Measurements from ENCODE around the gene STXBP4. TPM values are rescaled to one million over a fixed set of nuclear protein-coding genes. Genes with fewer than 3 reads are reported as not detected.

The STXBP4 gene
- total and polyA plus RNA-seq, 2 experiments from 2014 or later, result 25.0 to 52.1 TPM

DNA sequence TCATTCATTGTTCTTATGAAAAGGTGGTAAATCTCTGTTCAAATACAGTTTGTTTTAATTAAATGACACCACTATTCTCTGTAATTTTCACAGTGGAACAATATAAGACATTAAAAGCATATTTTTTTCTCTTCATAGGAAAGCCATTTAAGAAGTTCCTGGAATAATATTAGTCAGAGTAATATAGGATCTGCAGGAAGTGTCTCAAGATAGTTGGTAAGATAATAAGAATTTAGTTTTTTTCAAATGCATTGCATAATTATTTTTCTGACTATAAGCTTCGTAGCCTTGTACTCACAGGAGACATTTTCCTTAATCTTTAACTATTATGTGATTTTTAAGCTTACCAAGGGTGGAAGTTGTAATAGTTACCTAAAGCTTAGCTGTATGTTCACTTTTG lies 16.9 kb downstream of the STXBP4 start:
- 0 out of 3 replicates have a peak, but pooled peaks cover 2% of the 10 kb centered on the region for H3K4me1 Mint-ChIP-seq
- Histone ChIP-seq H3K79me2 (replicated peaks; ENCODE audit: insufficient read depth) (peaks cover 37% of the 10 kb centered on the region), H3K4me2 (no peak overlapping the region), H2AFZ (no peak overlapping the region), H3K27me3 (ENCODE audit: insufficient read depth) (no peaks in the 10 kb centered on the region), H3K9me2 (ENCODE audit: insufficient read depth) (no peaks in the 10 kb centered on the region), H3K36me3 (ENCODE audit: insufficient read depth) (no peaks in the 10 kb centered on the region; the same call in 1 of the 2 replicates), H3K4me3 (no peak overlapping the region), H3K27ac (ENCODE audit: low read depth) (no peak overlapping the region), H3K4me1 (ENCODE audit: insufficient read depth) (no peaks in the 10 kb centered on the region), H4K20me1 (replicated peaks; ENCODE audit: insufficient read depth) (no peaks in the 10 kb centered on the region), H3F3A (replicated peaks; ENCODE audit: low read depth) (no peaks in the 10 kb centered on the region)
- H3K27ac Mint-ChIP-seq, result no peak overlapping the region
- H3K27me3 Mint-ChIP-seq (ENCODE audit: insufficient read depth, low read depth, poor library complexity), result no peaks in the 10 kb centered on the region
- ATAC-seq (no peak), DNase-seq (ENCODE audit: low spot score) (no peak)
- peaks cover 5% of the 10 kb centered on the region; the same call in 2 of the 3 replicates for H3K36me3 Mint-ChIP-seq (ENCODE audit: low read depth)
- H3K4me3 Mint-ChIP-seq, result no peak overlapping the region
- H3K9me3 Mint-ChIP-seq, result peaks cover 5% of the 10 kb centered on the region; the same call in 2 of the 3 replicates
- TF ChIP-seq ZNF114 (CRISPR knock-in tag; IDR thresholded peaks at IDR 0.05), result no peak
- no peak for TF ChIP-seq EZH2phosphoT487 (IDR thresholded peaks at IDR 0.05; ENCODE audit: unreplicated experiment)
- TF ChIP-seq, protein P1, sequence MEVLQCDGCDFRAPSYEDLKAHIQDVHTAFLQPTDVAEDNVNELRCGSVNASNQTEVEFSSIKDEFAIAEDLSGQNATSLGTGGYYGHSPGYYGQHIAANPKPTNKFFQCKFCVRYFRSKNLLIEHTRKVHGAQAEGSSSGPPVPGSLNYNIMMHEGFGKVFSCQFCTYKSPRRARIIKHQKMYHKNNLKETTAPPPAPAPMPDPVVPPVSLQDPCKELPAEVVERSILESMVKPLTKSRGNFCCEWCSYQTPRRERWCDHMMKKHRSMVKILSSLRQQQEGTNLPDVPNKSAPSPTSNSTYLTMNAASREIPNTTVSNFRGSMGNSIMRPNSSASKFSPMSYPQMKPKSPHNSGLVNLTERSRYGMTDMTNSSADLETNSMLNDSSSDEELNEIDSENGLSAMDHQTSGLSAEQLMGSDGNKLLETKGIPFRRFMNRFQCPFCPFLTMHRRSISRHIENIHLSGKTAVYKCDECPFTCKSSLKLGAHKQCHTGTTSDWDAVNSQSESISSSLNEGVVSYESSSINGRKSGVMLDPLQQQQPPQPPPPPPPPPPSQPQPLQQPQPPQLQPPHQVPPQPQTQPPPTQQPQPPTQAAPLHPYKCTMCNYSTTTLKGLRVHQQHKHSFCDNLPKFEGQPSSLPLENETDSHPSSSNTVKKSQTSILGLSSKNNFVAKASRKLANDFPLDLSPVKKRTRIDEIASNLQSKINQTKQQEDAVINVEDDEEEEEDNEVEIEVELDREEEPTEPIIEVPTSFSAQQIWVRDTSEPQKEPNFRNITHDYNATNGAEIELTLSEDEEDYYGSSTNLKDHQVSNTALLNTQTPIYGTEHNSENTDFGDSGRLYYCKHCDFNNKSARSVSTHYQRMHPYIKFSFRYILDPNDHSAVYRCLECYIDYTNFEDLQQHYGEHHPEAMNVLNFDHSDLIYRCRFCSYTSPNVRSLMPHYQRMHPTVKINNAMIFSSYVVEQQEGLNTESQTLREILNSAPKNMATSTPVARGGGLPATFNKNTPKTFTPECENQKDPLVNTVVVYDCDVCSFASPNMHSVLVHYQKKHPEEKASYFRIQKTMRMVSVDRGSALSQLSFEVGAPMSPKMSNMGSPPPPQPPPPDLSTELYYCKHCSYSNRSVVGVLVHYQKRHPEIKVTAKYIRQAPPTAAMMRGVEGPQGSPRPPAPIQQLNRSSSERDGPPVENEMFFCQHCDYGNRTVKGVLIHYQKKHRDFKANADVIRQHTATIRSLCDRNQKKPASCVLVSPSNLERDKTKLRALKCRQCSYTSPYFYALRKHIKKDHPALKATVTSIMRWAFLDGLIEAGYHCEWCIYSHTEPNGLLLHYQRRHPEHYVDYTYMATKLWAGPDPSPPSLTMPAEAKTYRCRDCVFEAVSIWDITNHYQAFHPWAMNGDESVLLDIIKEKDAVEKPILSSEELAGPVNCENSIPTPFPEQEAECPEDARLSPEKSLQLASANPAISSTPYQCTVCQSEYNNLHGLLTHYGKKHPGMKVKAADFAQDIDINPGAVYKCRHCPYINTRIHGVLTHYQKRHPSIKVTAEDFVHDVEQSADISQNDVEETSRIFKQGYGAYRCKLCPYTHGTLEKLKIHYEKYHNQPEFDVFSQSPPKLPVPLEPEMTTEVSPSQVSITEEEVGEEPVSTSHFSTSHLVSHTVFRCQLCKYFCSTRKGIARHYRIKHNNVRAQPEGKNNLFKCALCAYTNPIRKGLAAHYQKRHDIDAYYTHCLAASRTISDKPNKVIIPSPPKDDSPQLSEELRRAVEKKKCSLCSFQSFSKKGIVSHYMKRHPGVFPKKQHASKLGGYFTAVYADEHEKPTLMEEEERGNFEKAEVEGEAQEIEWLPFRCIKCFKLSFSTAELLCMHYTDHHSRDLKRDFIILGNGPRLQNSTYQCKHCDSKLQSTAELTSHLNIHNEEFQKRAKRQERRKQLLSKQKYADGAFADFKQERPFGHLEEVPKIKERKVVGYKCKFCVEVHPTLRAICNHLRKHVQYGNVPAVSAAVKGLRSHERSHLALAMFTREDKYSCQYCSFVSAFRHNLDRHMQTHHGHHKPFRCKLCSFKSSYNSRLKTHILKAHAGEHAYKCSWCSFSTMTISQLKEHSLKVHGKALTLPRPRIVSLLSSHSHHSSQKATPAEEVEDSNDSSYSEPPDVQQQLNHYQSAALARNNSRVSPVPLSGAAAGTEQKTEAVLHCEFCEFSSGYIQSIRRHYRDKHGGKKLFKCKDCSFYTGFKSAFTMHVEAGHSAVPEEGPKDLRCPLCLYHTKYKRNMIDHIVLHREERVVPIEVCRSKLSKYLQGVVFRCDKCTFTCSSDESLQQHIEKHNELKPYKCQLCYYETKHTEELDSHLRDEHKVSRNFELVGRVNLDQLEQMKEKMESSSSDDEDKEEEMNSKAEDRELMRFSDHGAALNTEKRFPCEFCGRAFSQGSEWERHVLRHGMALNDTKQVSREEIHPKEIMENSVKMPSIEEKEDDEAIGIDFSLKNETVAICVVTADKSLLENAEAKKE (CRISPR knock-in tag; IDR thresholded peaks at IDR 0.05), result no peak
- no peak for TF ChIP-seq EZH2 (IDR thresholded peaks at IDR 0.05; ENCODE audit: low read depth, unreplicated experiment)
- no peak for TF ChIP-seq ZNF331 (CRISPR knock-in tag; IDR thresholded peaks at IDR 0.05; ENCODE audit: low read depth)
- TF ChIP-seq STAT1 (IDR thresholded peaks at IDR 0.05; ENCODE audit: unreplicated experiment), result no peak
- TF ChIP-seq, protein P2, sequence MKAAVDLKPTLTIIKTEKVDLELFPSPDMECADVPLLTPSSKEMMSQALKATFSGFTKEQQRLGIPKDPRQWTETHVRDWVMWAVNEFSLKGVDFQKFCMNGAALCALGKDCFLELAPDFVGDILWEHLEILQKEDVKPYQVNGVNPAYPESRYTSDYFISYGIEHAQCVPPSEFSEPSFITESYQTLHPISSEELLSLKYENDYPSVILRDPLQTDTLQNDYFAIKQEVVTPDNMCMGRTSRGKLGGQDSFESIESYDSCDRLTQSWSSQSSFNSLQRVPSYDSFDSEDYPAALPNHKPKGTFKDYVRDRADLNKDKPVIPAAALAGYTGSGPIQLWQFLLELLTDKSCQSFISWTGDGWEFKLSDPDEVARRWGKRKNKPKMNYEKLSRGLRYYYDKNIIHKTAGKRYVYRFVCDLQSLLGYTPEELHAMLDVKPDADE (IDR thresholded peaks at IDR 0.05), result no peak
- TF ChIP-seq NANOG (IDR thresholded peaks at IDR 0.05; ENCODE audit: borderline replicate concordance), result no peak
- no peak for TF ChIP-seq CTCF (conservative IDR thresholded peaks at IDR 0.05; ENCODE audit: low read depth in 2 of 2)
- no peak for TF ChIP-seq POLR2AphosphoS5 (IDR thresholded peaks at IDR 0.05; ENCODE audit: low read depth)
- no peak for TF ChIP-seq CREB1 (CRISPR knock-in tag; IDR thresholded peaks at IDR 0.05; ENCODE audit: low read depth)
- TF ChIP-seq REST (IDR thresholded peaks at IDR 0.05; ENCODE audit: unreplicated experiment), result no peak
- no peak for TF ChIP-seq JUNB (IDR thresholded peaks at IDR 0.05; ENCODE audit: unreplicated experiment)
